Limb (tissue), 2 donors: ENCODE results near the gene UHRF1.
"Not testable (repeated sequence)": the region's sequence is repeated elsewhere in the genome, so short reads cannot be mapped to it uniquely, and the experiment has no call there.

Source experiments
- DNase-seq, 2 donors: peaks; one replicate each; pipeline ENCODE4 v3.0.0-alpha.2; 2016; ENCODE audit errors: extremely low spot score in 2 of 2

Gene UHRF1

GRCh38 chr19:4909156-4909896 is at the start of gene UHRF1:
UHRF1 (plus strand) TSS chr19:4909501; CDS start chr19:4910886, 1,385 bp downstream.
- peak; percentile 37 to 68 for DNase-seq

DNA sequence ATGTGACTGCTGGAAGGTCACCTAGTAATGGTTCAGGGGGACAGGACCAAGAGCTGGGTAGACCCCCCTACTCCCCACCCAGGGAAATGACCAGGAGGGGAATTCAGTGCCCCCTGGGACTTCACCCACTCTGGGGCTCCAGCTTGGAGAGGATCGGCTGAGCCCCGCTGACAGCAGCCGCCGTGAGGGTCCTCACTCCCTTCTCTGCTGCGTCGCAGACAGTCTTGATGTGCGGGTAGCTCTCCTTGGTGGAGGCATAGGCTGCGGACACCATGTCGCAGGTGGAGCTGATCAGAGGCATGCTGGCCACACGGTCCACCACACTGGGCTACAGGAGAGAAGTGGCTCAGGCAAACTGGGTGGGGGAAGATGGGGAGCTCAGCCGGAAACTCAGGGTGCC is 49.6 kb upstream of the UHRF1 start:
- no peak for DNase-seq

DNA sequence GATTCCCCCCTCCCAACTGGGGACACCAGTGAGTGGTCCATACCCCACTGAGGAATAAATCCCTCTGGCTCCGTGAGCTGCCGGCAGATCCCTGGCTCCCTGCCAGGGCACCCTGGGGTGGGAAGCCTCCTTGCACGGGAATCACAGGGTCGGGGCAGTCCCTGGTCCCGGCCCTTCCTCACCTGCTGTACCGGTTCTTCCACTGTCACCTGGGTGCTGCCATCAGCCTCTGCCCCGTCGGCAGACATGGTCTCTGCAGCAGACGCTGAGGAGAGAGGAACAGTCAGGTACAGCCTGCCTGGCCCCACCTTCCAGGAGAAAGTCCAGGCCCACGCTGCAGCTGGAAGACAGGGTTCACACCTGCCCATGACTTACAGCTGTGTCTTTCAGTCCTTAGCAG is 48.2 kb upstream of the UHRF1 start:
- DNase-seq: peak in 1 of 2 donors; percentile 36

- peak; percentile 23 to 70 for DNase-seq
Observed at GRCh38 chr19:4866595-4867424, 42.5 kb upstream of the UHRF1 start.

GRCh38 chr19:4867534-4868285 is 41.6 kb upstream of the UHRF1 start, which contains the start of gene PLIN3:
PLIN3 (minus strand) TSS chr19:4867667; CDS start chr19:4861394, 6,273 bp downstream.
- DNase-seq: peak; percentile 91 to 99

DNA sequence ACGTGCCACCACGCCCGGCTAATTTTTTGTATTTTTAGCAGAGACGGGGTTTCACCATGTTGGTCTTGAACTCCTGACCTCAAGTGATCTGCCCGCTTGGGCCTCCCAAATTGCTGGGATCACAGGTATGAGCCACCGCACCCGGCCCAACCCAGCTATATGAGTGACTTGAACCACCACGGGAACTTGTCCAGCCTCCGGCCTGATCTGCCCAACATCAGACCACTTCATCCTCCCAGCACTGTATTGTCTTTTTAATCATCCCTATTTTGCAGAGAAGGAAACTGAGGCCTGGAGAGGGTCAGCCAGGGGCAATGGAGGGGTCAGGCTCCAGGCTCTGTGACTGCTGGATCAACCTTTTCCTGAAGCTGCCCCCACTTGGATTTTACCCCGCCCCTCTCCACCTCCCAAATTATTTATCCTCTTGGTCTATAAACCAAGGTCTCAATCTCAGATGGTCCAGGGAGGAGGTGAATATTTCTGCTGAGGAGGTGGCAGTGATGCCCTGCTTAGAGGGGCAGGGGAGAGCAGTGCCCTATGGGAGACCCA is 40.9 kb upstream of the UHRF1 start:
- no peak for DNase-seq

- DNase-seq: no peak
Observed at GRCh38 chr19:4870025-4870700, 39.1 kb upstream of the UHRF1 start.

GRCh38 chr19:4871711-4872110 is 37.6 kb upstream of the UHRF1 start:
- no peak for DNase-seq

- no peak for DNase-seq
Observed at GRCh38 chr19:4873930-4874329, 35.4 kb upstream of the UHRF1 start.

- peak; percentile 10 to 73 for DNase-seq
Observed at GRCh38 chr19:4877753-4878490, 31.4 kb upstream of the UHRF1 start.

DNA sequence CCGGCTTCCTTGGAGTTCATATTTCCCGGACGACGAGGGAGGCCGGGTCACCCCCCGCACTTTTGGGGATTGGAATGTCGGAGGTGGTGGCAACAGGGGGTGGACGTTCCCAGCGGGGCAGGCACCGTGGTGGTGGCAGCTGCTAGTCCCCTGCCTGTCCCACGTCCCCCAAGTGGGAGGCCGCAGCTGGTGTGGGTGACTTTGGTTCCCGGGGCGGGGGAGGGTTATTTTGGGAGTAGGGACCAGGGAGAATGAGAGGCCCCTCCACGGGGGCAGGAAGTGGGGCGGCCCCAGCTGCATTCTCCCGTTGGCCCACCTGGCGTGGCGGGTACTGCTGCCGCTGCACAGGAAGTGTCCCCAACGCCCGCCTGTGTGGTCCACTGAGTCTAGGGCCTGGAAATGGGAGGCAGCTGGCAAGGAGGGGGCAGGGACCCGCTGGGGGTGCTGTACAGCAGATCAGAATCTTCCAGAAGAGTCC is 30.8 kb upstream of the UHRF1 start:
- DNase-seq: peak; percentile 13 to 73

GRCh38 chr19:4879041-4879440 is 30.3 kb upstream of the UHRF1 start:
- DNase-seq: no peak

- not testable (repeated sequence) for DNase-seq
Observed at GRCh38 chr19:4882874-4883273, 26.4 kb upstream of the UHRF1 start.

DNA sequence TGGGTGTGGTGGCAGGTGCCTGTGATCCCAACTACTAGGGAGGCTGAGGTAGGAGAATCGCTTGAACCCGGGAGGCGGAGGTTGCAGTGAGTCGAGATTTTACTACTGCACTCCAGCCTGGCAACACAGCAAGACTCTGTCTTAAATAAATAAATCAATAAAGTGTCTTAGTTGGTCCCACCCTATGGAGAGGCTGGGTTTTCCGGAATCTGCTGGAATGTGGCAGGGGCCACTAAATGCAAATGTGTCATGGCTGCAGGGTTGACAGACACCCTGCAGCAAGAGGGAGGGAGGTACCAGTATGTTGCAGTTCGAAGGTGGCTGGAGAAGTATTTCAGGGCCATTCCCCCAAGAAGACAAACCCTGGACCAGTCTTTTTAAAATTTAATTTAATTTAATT is 24.3 kb upstream of the UHRF1 start:
- not testable (repeated sequence) for DNase-seq

DNA sequence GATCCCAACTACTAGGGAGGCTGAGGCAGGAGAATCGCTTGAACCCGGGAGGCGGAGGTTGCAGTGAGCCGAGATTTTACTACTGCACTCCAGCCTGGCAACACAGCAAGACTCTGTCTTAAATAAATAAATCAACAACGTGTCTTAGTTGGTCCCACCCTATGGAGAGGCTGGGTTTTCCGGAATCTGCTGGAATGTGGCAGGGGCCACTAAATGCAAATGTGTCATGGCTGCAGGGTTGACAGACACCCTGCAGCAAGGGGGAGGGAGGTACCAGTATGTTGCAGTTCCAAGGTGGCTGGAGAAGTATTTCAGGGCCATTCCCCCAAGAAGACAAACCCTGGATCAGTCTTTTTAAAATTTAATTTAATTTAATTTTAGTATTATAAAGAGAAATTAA is 21.5 kb upstream of the UHRF1 start:
- DNase-seq: not testable (repeated sequence)

DNA sequence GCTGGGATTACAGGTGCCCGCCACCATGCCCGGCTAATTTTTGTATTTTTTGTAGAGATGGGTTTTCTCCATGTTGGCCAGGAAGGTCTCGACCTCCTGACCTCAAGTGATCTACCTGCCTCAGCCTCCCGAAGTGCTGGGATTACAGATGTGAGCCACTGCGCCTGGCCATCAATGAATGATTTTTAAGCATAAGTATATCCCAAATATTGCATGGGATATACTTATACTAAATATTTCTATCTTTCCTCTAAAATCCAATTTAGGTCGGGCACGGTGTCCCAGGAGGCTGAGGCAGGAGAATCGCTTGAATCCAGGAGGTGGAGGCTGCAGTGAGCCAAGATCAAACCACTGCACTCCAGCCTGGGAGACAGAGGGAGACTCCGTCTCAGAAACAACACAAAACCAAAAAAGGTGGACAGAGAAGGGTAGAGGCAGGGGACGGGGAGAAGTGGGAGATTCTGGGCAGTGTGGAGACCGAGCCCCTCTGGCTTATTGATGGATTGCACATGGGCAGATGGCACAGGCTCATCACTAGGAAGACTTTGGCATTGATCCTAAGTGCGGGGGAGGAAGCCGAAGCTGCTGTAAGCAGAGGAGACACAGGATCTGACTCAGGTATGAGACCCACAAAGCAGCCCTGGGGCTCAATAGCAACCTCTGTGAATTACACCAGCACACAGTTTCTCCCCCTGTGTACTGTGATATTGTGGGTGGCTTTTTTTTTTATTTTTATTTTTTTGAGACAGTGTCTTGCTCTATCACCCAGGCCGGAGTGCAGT is 20.1 kb upstream of the UHRF1 start:
- no peak for DNase-seq

DNA sequence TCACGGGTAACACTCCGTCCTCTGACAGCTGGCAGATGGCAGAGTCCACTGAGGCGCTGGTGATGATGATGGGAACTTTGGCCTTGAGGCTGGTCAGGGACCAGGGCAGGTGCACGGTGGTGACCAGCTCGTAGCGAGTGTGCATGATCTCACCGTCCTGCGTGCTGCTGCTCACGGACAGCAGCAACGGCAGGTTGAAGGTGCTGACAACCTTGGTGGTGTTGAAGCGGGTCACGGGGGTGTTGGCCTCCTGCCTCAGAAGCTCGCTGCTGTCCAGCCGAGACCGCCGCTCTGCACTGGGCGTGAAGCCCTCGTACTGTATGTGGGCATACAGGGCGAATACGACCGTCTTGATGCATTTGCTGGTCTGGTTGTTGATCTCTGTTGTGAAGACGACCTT is 18.2 kb upstream of the UHRF1 start:
- DNase-seq: no peak

DNA sequence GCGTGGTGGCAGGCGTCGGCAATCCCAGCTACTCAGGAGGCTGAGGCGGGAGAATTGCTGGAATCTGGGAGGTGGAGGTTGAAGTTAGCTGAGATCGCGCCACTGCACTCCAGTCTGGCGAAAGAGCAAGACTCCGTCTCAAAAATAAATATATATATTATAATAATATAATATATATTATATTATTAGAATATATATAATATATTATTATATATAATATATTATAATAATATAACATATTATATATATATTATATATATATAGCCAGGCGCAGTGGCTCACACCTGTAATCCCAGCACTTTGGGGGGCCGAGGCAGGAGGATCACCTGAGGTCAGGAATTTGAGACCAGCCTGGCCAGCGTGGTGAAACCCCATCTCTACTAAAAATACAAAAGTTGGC is 16.3 kb upstream of the UHRF1 start:
- DNase-seq: not testable (repeated sequence)

DNA sequence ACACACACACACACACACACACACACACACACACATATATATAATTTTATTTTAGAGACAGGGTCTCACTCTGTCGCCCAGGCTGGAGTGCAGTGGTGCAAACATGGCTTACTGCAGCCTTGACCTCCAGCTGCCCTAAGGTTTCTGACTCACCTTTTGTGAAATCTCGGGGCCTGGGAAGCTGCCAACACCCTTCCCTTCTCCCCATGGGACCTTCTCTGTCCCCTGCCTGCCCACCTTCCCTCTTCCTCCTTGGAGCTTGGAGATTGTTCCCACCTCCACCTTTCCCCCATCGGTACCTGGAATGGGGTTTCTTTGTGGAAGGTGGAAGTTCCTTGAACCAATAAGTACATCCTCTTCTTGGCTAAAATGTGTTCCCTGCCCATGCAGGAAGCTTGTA is 12.9 kb upstream of the UHRF1 start:
- no peak for DNase-seq
